HG02981 (cell line): ENCODE data around the gene PRLR.
"Not testable (repeated sequence)": the region's sequence is repeated elsewhere in the genome, so short reads cannot be mapped to it uniquely, and the experiment has no call there.

Source experiments
- ATAC-seq: cut with Tn5 transposase; IDR thresholded peaks from one replicate; pipeline ENCODE4 v1.9.1; 2021; ENCODE audit warnings: mild to moderate bottlenecking, moderate library complexity; ENCODE audit not compliant: unreplicated experiment

The PRLR gene

GRCh38 chr5:35230038-35230611 is at the start of gene PRLR:
TSS of gene PRLR (minus strand) at chr5:35230487. CDS start at chr5:35089620, 140,867 bp downstream.
- peak; percentile 23 for ATAC-seq

- no peak for ATAC-seq
Measured at GRCh38 chr5:35274839-35275509, 44.7 kb upstream of the PRLR start.

- ATAC-seq: no peak
Measured at GRCh38 chr5:35269006-35269405, 38.7 kb upstream of the PRLR start.

GRCh38 chr5:35266276-35266675 is 36.0 kb upstream of the PRLR start:
- no peak for ATAC-seq

GRCh38 chr5:35264509-35264908 is 34.2 kb upstream of the PRLR start:
- no peak for ATAC-seq

GRCh38 chr5:35263266-35263877 is 33.1 kb upstream of the PRLR start:
- no peak for ATAC-seq

GRCh38 chr5:35253582-35253981 is 23.3 kb upstream of the PRLR start:
- ATAC-seq: no peak

- ATAC-seq: no peak
Measured at GRCh38 chr5:35252963-35253362, 22.7 kb upstream of the PRLR start.

- ATAC-seq: no peak
Measured at GRCh38 chr5:35248843-35249780, 18.8 kb upstream of the PRLR start.

- ATAC-seq: no peak
Measured at GRCh38 chr5:35247648-35248034, 17.4 kb upstream of the PRLR start.

GRCh38 chr5:35246900-35247647 is 16.8 kb upstream of the PRLR start:
- ATAC-seq: no peak

- ATAC-seq: no peak
Measured at GRCh38 chr5:35246411-35246810, 16.1 kb upstream of the PRLR start.

GRCh38 chr5:35245371-35245770 is 15.1 kb upstream of the PRLR start:
- ATAC-seq: not testable (repeated sequence)

- ATAC-seq: no peak
Measured at GRCh38 chr5:35244171-35244570, 13.9 kb upstream of the PRLR start.

- ATAC-seq: no peak
Measured at GRCh38 chr5:35242702-35243258, 12.5 kb upstream of the PRLR start.

- ATAC-seq: no peak
Measured at GRCh38 chr5:35240892-35241291, 10.6 kb upstream of the PRLR start.

GRCh38 chr5:35239911-35240610 is 9.8 kb upstream of the PRLR start:
- no peak for ATAC-seq

- ATAC-seq: no peak
Measured at GRCh38 chr5:35239476-35239875, 9.2 kb upstream of the PRLR start.

- ATAC-seq: peak; percentile 89
Measured at GRCh38 chr5:35237580-35238376, 7.5 kb upstream of the PRLR start.
